GM19035 (cell line): Measurements from ENCODE around the gene LPCAT3.
A peak's percentile ranks its signal among the peaks of the same experiment; 100 is the strongest.
"Not testable (repeated sequence)": the region's sequence is repeated elsewhere in the genome, so short reads cannot be mapped to it uniquely, and the experiment has no call there.

ENCODE experiments used
- ATAC-seq: cut with Tn5 transposase; IDR thresholded peaks from one replicate; pipeline ENCODE4 v1.9.1; 2021; ENCODE audit not compliant: unreplicated experiment

LPCAT3 gene, protein sequence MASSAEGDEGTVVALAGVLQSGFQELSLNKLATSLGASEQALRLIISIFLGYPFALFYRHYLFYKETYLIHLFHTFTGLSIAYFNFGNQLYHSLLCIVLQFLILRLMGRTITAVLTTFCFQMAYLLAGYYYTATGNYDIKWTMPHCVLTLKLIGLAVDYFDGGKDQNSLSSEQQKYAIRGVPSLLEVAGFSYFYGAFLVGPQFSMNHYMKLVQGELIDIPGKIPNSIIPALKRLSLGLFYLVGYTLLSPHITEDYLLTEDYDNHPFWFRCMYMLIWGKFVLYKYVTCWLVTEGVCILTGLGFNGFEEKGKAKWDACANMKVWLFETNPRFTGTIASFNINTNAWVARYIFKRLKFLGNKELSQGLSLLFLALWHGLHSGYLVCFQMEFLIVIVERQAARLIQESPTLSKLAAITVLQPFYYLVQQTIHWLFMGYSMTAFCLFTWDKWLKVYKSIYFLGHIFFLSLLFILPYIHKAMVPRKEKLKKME

DNA sequence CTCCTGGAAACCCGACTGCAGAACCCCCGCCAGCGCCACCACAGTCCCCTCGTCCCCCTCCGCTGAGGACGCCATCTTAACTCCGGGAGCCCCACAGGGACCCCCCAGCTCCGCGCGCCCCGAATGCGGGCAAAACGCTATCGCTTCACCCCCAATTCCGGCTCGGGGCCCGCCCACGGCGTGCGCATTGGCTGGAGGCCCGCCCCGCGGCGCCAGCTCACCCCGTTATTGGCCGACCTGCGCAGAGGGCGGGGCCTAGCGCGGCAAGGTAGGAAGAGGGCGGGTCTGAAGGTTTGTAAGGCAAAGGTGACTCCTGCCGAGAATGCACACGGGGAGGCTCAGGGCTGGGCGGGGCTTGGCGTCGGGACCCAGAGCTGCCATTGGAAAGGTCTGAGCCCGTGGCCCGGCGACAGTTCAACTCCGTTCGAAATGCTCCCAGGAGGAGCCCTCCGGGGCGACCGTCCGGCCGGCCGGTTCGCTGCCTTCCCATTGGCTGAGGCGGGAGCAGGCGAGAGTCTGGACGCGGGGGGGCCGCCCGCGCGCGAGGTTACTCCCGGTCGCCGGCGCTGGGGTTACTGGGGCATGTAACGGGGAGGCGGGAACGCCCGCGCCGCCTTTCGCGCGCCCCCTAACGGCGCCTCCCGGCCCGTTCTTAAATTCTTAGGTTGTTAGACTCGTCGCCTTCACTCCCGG is at the start of gene LPCAT3:
LPCAT3 (minus strand) TSS at position 127 of the 693 bp plus-strand sequence; CDS start at position 75, 52 bp downstream.
- peak; percentile 93 for ATAC-seq

DNA sequence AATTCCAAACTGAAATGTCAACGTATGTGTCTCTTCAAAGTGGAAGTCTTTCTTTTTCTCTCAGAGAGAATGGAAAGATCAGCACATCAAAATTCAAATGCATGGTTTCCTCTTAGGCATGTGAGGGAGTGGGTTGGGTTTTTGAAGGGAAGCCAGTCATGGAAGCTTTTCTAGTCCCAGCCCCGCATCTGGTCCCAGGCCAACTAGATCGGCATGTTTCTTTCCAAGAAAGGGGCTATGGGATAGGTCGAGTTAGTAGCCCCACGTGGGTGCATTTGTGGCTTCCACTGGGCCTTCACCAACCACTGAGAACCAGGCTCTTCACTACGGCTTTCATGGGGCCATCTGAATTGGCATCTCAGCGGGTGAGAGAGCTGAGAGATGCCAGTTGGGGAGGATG is 48.8 kb upstream of the LPCAT3 start:
- ATAC-seq, result no peak

DNA sequence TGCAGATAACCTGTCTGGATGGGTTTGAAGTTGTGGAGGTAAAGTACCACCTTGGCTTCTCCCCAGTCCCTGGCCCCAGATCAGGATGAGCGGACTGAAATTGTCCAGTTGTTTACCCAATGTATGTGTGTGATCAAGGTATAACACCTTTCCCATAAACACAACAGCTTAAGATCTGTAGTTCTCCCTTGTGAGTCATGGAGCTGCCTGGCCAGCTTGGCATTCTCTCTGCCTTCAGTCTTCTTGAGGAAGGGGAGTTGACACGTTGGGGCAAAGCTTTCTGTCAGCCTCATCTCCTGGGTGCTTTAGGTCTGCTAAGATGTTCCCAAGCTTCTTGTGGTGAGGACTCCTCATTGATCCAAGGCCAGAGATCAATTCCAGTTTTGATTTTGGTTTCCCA is 48.3 kb upstream of the LPCAT3 start:
- ATAC-seq, result no peak

DNA sequence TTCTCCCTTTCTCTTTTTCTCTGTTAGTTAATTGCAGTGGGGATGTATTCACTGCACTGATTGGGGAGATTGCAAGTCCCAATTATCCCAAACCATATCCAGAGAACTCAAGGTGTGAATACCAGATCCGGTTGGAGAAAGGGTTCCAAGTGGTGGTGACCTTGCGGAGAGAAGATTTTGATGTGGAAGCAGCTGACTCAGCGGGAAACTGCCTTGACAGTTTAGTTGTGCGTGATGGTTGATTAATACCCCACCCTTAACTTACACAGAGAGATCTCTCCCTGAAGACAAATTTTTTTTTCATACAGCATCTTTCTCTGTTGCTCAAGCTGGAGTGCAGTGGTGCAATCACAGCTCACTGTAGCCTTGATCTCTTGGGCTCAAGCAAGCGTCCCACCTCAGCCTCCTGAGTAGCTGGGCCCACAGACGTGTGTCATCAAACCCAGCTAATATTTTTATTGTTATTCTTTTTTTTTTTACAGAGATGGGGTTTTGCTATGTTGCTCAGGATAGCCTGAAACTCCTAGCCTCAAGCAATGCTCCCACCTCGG is 46.9 kb upstream of the LPCAT3 start:
- no peak for ATAC-seq

DNA sequence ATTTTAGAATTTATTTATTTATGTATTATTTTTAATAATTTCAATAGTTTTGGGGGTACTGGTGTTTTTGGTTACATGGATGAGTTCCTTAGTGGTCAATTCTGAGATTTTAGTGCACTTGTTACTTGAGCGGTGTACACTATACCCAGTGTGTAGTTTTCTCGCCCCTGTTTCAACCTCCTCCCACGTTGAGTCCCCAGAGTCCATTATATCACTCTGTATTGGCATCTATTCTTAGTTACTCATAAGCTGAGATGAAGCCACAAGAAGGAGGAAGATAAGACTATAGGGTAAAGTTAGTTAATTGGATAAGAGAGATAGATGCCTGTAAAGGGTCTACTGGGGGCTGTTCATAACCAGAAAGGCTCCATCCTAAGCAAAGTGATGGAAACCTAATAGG is 46.2 kb upstream of the LPCAT3 start:
- ATAC-seq, result no peak

DNA sequence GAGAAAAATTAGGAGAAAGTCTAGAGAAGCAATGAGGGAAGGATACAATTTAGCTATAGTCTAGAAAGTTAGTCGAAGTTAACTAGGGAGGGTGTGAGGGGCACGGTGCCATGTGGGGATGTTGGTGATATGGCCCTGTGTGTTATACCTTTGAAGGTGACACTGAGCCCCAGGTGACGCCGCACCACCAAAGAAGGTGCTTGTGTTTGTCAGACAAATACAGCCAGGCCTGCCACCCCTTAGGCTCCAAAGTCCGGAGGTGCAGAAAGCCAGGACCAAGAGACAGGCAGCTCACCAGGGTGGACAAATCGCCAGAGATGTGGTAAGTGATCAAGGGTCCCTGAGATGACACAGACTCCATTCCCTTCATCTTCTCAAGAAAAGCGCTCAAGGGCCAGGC is 43.3 kb upstream of the LPCAT3 start:
- no peak for ATAC-seq

DNA sequence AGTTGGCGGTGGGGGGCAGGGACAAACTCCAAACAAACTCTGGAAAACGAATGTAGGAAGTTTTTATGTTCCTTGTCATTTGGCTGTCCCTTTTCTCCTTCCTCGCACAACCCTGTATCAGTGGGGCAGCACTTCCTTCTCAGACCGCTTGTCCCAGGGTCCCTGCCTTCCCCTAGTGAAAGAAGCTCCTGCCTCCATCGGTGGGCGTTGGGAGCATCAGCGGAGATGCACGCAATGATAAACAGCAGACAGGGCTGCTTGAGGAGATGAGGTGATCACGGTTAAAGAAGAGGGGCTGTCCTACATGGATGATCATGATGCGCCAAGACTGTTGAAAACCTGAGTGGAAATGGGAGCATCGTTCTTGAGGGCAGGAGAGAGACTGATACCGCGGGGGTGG is 42.9 kb upstream of the LPCAT3 start:
- no peak for ATAC-seq

DNA sequence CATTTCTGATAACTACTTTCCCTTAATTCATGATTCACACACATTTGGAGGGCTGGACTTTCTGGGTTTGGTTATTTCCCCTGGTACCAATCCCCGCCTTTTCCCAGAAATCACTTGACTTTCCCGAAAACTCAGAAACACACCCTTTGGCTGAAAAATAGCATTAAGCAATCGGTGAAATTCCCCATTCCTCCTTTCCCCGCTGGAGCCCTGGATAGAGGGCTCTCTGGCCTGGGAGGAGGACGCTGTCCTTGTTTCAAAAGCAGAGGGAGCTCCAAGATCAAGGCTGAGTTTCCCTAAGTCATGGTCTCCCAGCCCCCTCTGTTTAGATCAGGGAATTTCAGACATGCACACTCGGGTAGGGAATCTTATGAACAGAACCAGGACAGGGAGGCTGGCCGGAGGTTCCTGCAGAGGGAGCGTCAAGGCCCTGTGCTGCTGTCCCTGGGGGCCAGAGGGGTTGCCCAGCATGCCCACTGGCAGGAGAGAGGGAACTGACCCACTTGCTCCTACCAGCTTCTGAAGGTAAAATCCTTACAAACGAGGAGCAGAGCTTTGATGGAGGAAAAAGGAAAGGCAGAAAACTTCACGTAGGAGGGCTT is 42.2 kb upstream of the LPCAT3 start, which contains the start of gene C1S:
C1S (plus strand) TSS at position 366 of the 602 bp plus-strand sequence. CDS start 1,195 bp downstream, outside the sequence.
- ATAC-seq, result no peak

DNA sequence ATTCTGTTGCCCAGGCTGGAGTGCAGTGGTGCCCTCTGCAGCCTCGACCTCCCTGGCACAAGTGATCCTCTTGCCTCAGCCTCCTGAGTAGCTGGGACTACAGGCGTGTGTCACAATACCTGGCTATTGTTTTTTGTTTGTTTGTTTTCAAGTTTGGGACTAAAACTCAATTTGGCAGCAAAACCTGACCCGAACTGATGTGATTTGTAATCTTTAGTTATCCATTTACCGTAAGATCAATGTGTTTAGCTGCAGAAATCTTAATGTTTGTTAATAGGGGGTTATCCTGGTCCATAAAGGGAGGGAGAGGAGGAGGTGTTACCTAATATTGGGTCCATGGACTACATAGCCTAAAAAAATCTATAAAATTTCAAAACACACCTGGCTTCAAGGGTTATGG is 41.5 kb upstream of the LPCAT3 start:
- no peak for ATAC-seq

DNA sequence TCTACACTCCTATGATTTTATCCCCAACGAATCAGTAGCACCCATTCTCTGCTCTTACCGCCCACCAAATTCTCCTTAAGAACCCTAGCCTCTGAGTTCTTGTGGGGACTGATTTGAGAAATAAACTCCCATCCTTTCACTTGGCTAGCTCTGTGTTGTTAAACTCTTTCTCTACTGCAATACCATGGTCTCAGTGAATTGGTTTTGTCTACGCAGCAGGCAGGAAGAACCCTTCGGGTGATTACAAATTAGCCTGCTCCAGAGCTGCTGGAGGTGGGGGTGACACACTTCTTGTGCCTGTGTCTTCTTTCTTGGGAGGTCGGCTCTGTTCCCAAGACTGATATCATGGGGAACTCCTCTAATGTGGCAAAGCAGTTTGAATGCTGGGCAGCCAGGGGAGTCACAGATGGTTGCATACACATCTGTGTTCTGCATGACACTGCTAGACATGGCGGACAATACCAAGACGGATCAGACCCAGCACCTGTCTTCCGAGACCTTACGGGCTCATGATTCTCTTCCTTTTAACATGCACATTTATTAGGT is 40.6 kb upstream of the LPCAT3 start:
- no peak for ATAC-seq

DNA sequence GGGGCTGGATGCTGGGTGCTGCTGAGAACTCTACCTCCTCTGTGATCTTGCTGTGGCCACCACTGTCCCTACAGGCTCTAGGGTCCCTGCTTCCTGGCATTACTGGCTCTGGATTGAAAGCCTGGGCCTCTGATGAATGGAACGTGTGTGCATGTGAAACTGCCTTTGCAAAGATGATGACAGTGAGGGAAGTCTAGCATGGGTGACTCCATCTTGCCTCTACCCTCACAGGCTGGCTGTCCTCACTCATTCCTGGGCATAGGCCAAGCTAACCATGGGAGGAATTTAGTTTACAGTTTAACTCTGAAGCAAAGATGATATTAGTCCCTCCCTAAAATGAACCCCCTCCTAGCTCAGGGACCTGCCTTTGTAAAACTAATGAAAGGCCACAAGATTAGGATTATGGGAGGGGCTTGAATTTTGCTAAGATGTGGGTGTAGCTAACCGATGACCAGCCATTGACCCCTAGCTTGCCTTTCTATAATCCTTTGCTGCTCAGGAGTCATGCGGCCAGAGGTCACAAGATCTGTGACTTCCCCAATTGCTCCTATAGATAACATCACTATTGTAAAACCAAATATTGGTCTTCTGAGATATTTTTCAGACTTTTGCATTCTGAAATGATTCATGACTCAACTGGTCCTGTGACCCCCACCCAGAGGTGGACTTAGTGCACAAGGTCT is 40.0 kb upstream of the LPCAT3 start:
- ATAC-seq, result no peak

DNA sequence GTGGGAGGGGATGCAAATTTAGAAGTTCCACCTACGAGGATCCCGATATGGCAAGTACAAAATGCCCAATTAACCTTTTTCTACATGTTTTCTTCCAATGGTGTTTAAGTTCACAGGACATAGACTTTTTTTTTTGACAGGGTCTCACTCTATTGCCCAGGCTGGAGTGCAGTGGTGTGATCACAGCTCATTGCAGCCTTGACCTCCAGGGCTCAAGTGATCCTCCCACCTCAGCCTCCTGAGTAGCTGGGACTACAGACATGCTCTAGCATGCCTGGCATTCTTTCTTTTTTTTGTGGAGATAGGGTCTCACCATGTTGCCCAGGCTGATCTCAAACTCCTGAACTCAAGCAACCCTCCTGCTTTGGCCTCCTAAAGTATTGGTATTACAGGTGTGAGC is 37.5 kb upstream of the LPCAT3 start:
- ATAC-seq, result not testable (repeated sequence)

DNA sequence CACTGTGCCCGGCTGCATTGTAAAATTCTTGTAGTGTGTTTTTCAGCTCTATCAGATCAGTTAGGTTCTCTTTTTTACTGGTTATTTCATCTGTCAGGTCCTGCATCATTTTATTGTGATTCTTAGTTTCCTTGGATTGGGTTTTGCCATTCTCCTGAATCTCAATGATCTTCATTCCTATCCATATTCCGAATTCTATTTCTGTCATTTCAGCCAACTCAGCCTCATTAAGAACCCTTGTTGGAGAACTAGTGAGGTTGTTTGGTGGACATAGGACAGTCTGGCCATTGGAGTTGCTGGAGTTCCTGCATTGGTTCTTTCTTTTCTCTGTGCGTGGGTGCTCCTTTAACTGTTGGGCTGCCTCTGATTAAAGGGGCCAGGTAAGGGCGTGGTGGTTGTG is 36.6 kb upstream of the LPCAT3 start:
- no peak for ATAC-seq

DNA sequence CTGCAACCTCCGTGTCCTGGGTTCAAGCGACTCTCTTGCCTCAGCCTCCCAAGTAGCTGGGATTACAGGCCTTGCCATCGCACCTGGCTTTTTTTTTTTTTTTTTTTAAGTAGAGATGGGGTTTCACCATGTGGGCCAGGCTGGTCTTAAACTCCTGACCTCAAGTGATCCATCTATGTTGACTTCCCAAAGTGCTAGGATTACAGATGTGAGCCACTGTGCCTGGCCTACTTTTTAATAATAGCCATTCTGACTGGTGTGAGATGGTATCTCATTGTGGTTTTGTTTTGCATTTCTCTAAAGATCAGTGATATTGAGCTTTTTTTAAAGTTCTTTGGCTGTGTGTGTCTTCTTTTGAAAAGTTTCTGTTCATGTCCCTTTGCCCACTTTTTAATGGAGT is 31.7 kb upstream of the LPCAT3 start:
- not testable (repeated sequence) for ATAC-seq

DNA sequence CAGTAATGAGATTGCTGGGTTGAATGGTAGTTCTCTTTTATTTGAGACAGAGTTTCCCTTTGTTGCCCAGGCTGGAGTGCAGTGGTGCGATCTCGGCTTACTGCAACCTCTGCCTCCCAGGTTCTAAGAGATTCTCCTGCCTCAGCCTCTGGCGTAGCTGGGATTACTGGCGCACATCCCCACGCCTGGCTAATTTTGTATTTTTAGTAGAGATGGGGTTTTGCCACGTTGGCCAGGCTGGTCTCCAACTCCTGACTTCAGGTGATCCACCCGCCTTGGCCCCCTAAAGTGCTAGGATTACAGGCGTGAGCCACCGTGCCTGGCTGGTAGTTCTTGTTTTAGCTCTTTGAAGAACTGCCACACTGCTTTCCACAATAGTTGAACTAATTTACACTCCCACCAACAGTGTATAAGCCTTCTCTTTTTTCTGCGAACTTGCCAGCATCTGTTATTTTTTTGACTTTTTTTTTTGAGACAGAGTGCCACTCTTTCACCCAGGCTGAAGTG is 31.2 kb upstream of the LPCAT3 start:
- not testable (repeated sequence) for ATAC-seq

DNA sequence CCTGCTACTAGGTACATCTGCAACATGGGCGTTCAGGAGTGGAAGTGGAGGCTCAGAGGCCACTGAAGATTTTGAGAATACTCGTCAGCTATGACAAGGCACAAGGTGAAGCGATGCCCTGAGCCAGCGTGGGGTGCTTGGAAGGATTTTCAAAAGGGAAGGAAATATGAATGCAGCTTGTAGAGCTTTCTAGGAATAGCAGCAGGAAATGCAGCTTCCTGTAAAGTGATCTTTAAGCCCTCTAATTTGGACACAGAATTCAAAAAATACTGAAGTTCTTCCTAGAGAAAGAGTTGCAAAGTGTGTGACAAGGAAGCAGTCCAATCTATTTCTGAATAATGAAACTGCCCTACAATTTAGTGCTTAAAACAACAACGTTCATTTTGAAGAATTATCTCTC is 29.0 kb upstream of the LPCAT3 start:
- ATAC-seq, result no peak

DNA sequence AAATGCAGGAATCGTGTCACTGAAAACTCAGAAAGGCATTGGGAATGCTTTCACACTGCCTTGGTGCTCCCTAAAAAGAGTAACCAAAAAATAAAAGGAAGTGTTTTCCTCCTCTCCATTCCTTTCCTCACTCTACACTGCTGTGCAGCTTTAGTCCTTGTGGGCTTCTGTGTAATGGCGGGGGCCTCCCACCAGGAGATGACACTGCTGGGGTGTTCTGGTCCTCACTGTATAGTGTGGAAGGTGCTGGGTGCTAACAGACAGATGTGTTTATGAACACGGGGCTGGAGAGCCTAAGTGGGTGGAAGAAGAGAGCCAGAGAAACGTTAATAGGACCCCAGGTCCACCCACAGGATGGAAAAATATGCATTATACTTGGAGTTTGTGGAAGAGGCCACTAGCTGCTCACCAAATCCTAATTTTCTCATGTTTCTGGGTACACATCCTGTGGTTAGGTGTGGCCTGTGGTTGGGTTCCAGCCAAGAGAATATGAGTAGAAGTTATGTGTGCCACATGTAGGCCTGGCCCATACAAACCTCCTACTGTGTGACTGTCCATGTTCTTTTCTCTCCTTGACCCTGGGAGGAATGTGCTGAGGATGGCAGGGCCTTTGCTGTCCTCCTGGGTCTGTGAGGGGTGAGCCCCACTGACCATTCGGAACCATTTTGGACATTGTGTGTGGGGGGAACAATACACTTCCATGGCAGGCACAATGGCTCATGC is 28.3 kb upstream of the LPCAT3 start:
- no peak for ATAC-seq

DNA sequence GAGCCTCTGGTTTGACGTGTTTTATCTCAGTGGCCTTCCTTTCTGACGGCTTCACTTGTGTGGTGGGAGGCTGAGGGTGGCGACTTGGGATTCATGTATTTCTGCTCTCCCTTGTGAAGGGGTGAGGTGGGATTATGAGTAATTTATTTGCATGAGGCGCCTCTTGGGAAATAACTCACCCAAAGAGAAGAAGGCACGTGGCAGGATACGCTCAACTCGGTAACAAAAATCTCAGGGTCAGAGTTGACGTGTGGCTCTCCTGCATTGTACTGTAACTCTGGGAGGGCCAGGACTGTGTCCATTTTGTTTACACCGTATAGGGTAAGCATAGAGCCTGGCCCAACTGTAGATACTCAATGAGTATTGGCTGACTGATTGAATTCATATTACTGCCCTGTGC is 27.6 kb upstream of the LPCAT3 start:
- no peak for ATAC-seq

DNA sequence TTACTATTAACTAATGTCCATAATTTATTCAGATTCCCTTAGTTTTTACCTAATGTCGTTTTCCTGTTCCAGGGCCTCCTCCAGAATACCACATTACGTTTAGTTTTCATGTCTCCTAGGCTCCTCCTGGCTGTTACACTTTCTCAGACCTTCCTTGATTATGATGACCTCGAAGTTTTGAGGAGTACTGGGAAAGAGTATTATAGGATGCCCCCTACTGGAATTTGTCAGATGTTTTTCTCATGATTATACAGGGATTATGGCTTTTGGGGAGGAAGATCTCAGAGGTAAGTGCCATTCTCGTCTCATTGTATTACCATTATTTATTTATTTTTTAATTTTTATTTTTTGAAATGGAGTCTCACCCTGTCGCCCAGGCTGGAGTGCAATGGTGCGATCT is 24.6 kb upstream of the LPCAT3 start:
- no peak for ATAC-seq

DNA sequence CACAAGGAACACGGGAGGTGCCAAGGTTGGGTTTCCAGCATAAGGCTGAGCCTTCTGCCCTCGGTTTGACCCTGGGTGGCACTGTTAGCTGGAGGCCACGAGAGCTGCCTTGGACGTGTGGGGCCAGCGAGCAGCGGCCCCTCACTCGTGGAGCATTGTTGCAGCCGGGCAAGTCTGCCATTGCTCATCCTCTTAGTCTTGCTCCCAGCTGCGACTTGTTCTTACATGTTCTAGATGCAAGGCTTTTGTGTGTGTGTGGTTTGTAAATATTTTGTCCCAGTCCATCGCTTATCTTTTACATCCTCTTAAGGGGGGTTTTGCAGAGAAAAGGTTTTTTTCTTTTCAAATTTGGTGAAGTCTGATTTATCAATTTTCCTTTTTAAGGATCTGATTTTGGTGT is 21.1 kb upstream of the LPCAT3 start:
- ATAC-seq, result no peak
